ENCODE results near the gene ZC3H15. TPM values are rescaled to one million over a fixed set of nuclear protein-coding genes. Genes with fewer than 3 reads are reported as not detected.

Gene ZC3H15
- polyA plus RNA-seq, 1 donor (not counting 4 experiments of a cell fraction or from before 2014, with no cell fraction given): 116 TPM

GRCh38 chr2:186455613-186456012 lies 30.4 kb upstream of the ZC3H15 start:
- Histone ChIP-seq H3K27ac (ENCODE audit: control insufficient read depth, insufficient read depth, low read length) (no peak overlapping the region), H3K9me3 (ENCODE audit: control insufficient read depth, low read depth, low read length) (no peaks in the 10 kb centered on the region), H3K4me3 (ENCODE audit: control insufficient read depth in 2 of 3, extremely low read depth in 1 of 3, insufficient read depth in 2 of 3, low read depth in 1 of 3, low read length in 3 of 3) (no peak overlapping the region), H3K9ac (ENCODE audit: control insufficient read depth, extremely low read depth, insufficient read depth, low read length) (no peak overlapping the region), H4K20me1 (ENCODE audit: control insufficient read depth, extremely low read depth, insufficient read depth, low read length) (no peaks in the 10 kb centered on the region), H3K27me3 (ENCODE audit: control insufficient read depth, extremely low read depth, insufficient read depth, low read length) (no peaks in the 10 kb centered on the region), H3K36me3 (ENCODE audit: control insufficient read depth in 2 of 2, extremely low read depth in 1 of 2, insufficient read depth in 2 of 2, low read length in 2 of 2) (no peaks in the 10 kb centered on the region), H3K4me1 (ENCODE audit: control insufficient read depth, extremely low read depth, insufficient read depth, low read length) (no peaks in the 10 kb centered on the region), H2AFZ (ENCODE audit: control insufficient read depth, low read length) (no peak overlapping the region), H3K79me2 (ENCODE audit: control insufficient read depth, insufficient read depth, low read length) (no peaks in the 10 kb centered on the region), H3K4me2 (ENCODE audit: control insufficient read depth, extremely low read depth, insufficient read depth, low read depth, low read length) (no peak overlapping the region), H3K9me1 (ENCODE audit: control insufficient read depth, extremely low read depth, insufficient read depth, low read length) (no peaks in the 10 kb centered on the region)
- dilution Hi-C loops (cut with MboI; ENCODE audit: extremely low pct_ligation_motif_present, low sequenced_read_pairs): no loop called here
- TF ChIP-seq CTCF (optimal IDR thresholded peaks at IDR 0.05 in 1 of 3, IDR thresholded peaks at IDR 0.05 in 1 of 3, conservative IDR thresholded peaks at IDR 0.05 in 1 of 3; ENCODE audit: extremely low read depth in 1 of 3, insufficient read depth in 2 of 3, low read length in 3 of 3) (no peak), EZH2 (IDR thresholded peaks at IDR 0.05; ENCODE audit: low read length) (no peak)
- DNase-seq (ENCODE audit: low read depth, low spot score) (no peak), FAIRE-seq (no peak)

- Histone ChIP-seq H2AFZ (ENCODE audit: control insufficient read depth, low read length) (no peak overlapping the region), H3K36me3 (ENCODE audit: control insufficient read depth in 2 of 2, extremely low read depth in 1 of 2, insufficient read depth in 2 of 2, low read length in 2 of 2) (no peaks in the 10 kb centered on the region), H3K9ac (ENCODE audit: control insufficient read depth, extremely low read depth, insufficient read depth, low read length) (no peak overlapping the region), H3K9me1 (ENCODE audit: control insufficient read depth, extremely low read depth, insufficient read depth, low read length) (no peaks in the 10 kb centered on the region), H3K79me2 (ENCODE audit: control insufficient read depth, insufficient read depth, low read length) (no peaks in the 10 kb centered on the region), H3K4me3 (ENCODE audit: control insufficient read depth in 2 of 3, extremely low read depth in 1 of 3, insufficient read depth in 2 of 3, low read depth in 1 of 3, low read length in 3 of 3) (no peak overlapping the region), H4K20me1 (ENCODE audit: control insufficient read depth, extremely low read depth, insufficient read depth, low read length) (no peaks in the 10 kb centered on the region), H3K4me1 (ENCODE audit: control insufficient read depth, extremely low read depth, insufficient read depth, low read length) (no peaks in the 10 kb centered on the region), H3K27me3 (ENCODE audit: control insufficient read depth, extremely low read depth, insufficient read depth, low read length) (no peaks in the 10 kb centered on the region), H3K9me3 (ENCODE audit: control insufficient read depth, low read depth, low read length) (no peaks in the 10 kb centered on the region), H3K4me2 (ENCODE audit: control insufficient read depth, extremely low read depth, insufficient read depth, low read depth, low read length) (no peak overlapping the region), H3K27ac (ENCODE audit: control insufficient read depth, insufficient read depth, low read length) (no peak overlapping the region)
- DNase-seq (ENCODE audit: low read depth, low spot score) (no peak), FAIRE-seq (no peak)
- dilution Hi-C loops (cut with MboI; ENCODE audit: extremely low pct_ligation_motif_present, low sequenced_read_pairs): no loop called here
- TF ChIP-seq EZH2 (IDR thresholded peaks at IDR 0.05; ENCODE audit: low read length) (no peak), CTCF (optimal IDR thresholded peaks at IDR 0.05 in 1 of 3, IDR thresholded peaks at IDR 0.05 in 1 of 3, conservative IDR thresholded peaks at IDR 0.05 in 1 of 3; ENCODE audit: extremely low read depth in 1 of 3, insufficient read depth in 2 of 3, low read length in 3 of 3) (no peak)
Observed at GRCh38 chr2:186456941-186457340, 29.1 kb upstream of the ZC3H15 start.

All from keratinocyte (primary cell).